Measurements from ENCODE around the gene FLNB.

GRCh38 chr3:57980416-57980815 is 27.8 kb upstream of the FLNB start:
- no peak for TF ChIP-seq OVOL3 (tag by site-specific recombination; IDR thresholded peaks at IDR 0.05)
- no peak for TF ChIP-seq CTCF (tag by site-specific recombination; IDR thresholded peaks at IDR 0.05)
- no peak for TF ChIP-seq ZNF660 (tag by site-specific recombination; IDR thresholded peaks at IDR 0.05)
- no peak for TF ChIP-seq PRDM2 (tag by site-specific recombination; IDR thresholded peaks at IDR 0.05; ENCODE audit: borderline replicate concordance)
- TF ChIP-seq ZNF398 (tag by site-specific recombination; IDR thresholded peaks at IDR 0.05): no peak
- no peak for TF ChIP-seq ZNF302 (tag by site-specific recombination; IDR thresholded peaks at IDR 0.05; ENCODE audit: low read depth)

All from HEK293 (cell line).